PC-9 (cell line): Measurements from ENCODE around the gene PCED1B.

Experiments
- CTCF ChIP-seq: fragments of 200-600 bp; sonication (generic); conservative IDR thresholded peaks from 2 replicates; pipeline ENCODE4 v1.6.1; 2017; ENCODE audit warnings: mixed run types, antibody characterized with exemption, mild to moderate bottlenecking, moderate library complexity
- EZH2 ChIP-seq: fragments of 200-600 bp; sonication (generic); IDR thresholded peaks from 2 replicates; pipeline ENCODE4 v1.8.0; 2017; ENCODE audit warnings: antibody characterized with exemption, low read depth

GRCh38 chr12:47236109-47236714 lies 156.8 kb downstream of the PCED1B start:
- TF ChIP-seq CTCF (no peak), EZH2 (no peak)
